GM19193 (cell line): ENCODE data around the gene SLC24A2.

Experiments used
- POLR2A ChIP-seq: IDR thresholded peaks from 4 replicates; pipeline ENCODE4 v1.6.1; 2011; ENCODE audit not compliant: insufficient read depth, insufficient read length; ENCODE audit errors: extremely low read depth

The SLC24A2 gene

GRCh38 chr9:19788614-19789271 is at the start of gene SLC24A2:
SLC24A2 (minus strand) TSS chr9:19789037.
- TF ChIP-seq POLR2A: no peak

- TF ChIP-seq POLR2A: no peak
These were observed 42.0 kb upstream of the SLC24A2 start for GRCh38 chr9:19830796-19831195.

GRCh38 chr9:19828576-19829109 is 39.8 kb upstream of the SLC24A2 start:
- no peak for TF ChIP-seq POLR2A

- no peak for TF ChIP-seq POLR2A
These were observed 27.9 kb upstream of the SLC24A2 start for GRCh38 chr9:19816769-19817168.

GRCh38 chr9:19812194-19812593 is 23.4 kb upstream of the SLC24A2 start:
- TF ChIP-seq POLR2A: no peak

- no peak for TF ChIP-seq POLR2A
These were observed 20.8 kb upstream of the SLC24A2 start for GRCh38 chr9:19809422-19810269.

- TF ChIP-seq POLR2A: no peak
These were observed 18.5 kb upstream of the SLC24A2 start for GRCh38 chr9:19807182-19807892.

GRCh38 chr9:19804431-19804830 is 15.6 kb upstream of the SLC24A2 start:
- no peak for TF ChIP-seq POLR2A

- no peak for TF ChIP-seq POLR2A
These were observed 12.0 kb upstream of the SLC24A2 start for GRCh38 chr9:19800884-19801283.

- no peak for TF ChIP-seq POLR2A
These were observed 10.9 kb upstream of the SLC24A2 start for GRCh38 chr9:19799784-19800183.

GRCh38 chr9:19788152-19788551 is 685 bp downstream of the SLC24A2 start:
- no peak for TF ChIP-seq POLR2A

GRCh38 chr9:19787672-19788071 is 1.2 kb downstream of the SLC24A2 start:
- TF ChIP-seq POLR2A: no peak

- no peak for TF ChIP-seq POLR2A
These were observed 3.6 kb downstream of the SLC24A2 start for GRCh38 chr9:19785230-19785629.

- no peak for TF ChIP-seq POLR2A
These were observed 4.7 kb downstream of the SLC24A2 start for GRCh38 chr9:19784136-19784535.

GRCh38 chr9:19783500-19783899 is 5.3 kb downstream of the SLC24A2 start:
- TF ChIP-seq POLR2A: no peak

GRCh38 chr9:19782005-19782404 is 6.8 kb downstream of the SLC24A2 start:
- TF ChIP-seq POLR2A: no peak

- no peak for TF ChIP-seq POLR2A
These were observed 7.6 kb downstream of the SLC24A2 start for GRCh38 chr9:19781240-19781639.
